Transverse colon (tissue), 4 donors: ENCODE measurements around the gene NDC80. TPM values are rescaled to one million over a fixed set of nuclear protein-coding genes. Genes with fewer than 3 reads are reported as not detected.
"Not testable (repeated sequence)": the region's sequence is repeated elsewhere in the genome, so short reads cannot be mapped to it uniquely, and the experiment has no call there.

ENCODE experiments used
- DNase-seq: peaks from one replicate; pipeline ENCODE4 v3.0.0-alpha.2; 2019
- H3K27ac ChIP-seq, 4 donors: fragments of 200-600 bp; sonication (generic); 2 replicates each; pipeline ENCODE4 v1.5.1; 2016 to 2018; ENCODE audit warnings: inconsistent platforms in 4 of 4
- H3K27me3 ChIP-seq: fragments of 200-600 bp; sonication (generic); 2 replicates; pipeline ENCODE4 v1.5.1; 2017; ENCODE audit warnings: inconsistent platforms
- H3K36me3 ChIP-seq, 4 donors: fragments of 200-600 bp; sonication (generic); 2 replicates each; pipeline ENCODE4 v1.5.1; 2017 to 2019; ENCODE audit warnings: inconsistent platforms in 4 of 4
- H3K4me1 ChIP-seq, 4 donors: fragments of 200-600 bp; sonication (generic); 2 replicates each; pipeline ENCODE4 v1.5.1; 2017 to 2020; ENCODE audit warnings: inconsistent platforms in 4 of 4
- H3K4me3 ChIP-seq, 4 donors: fragments of 200-600 bp; sonication (generic); 1 replicate in 1 of 4; 2 replicates in 3 of 4; pipeline versions ENCODE4 v1.5.1 to v1.6.1; 2017 to 2019; ENCODE audit warnings: inconsistent platforms in 4 of 4
- H3K9me3 ChIP-seq, 2 donors: fragments of 200-600 bp; sonication (generic); 2 replicates each; pipeline ENCODE4 v1.5.1; 2017 to 2019; ENCODE audit warnings: inconsistent platforms in 2 of 2
- EP300 ChIP-seq: sonication (generic); formaldehyde crosslinking; IDR thresholded peaks from one replicate; pipeline ENCODE4 v1.6.1; 2017; ENCODE audit warnings: antibody characterized with exemption, low read depth
- POLR2A ChIP-seq: fragments of 450-650 bp; IDR thresholded peaks from one replicate; pipeline ENCODE4 v1.6.1; 2016; ENCODE audit warnings: antibody characterized with exemption, mild to moderate bottlenecking, moderate library complexity
- POLR2AphosphoS5 ChIP-seq, 3 donors: sonication (generic); formaldehyde crosslinking; IDR thresholded peaks; one replicate each; pipeline ENCODE4 v1.6.1; 2016; ENCODE audit warnings: antibody characterized with exemption in 3 of 3
- whole genome bisulfite sequencing, 2 donors: methylation state at CpG; one replicate each; pipeline ENCODE4 v1.1.5; 2018; ENCODE audit warnings: low coverage in 1 of 2; 5-methylcytosine and 5-hydroxymethylcytosine counted together
- in situ Hi-C, 4 donors: fragments of 200-750 bp; cut with MboI; loops; one replicate each; pipeline versions ENCODE4 v1.15.0 to v1.15.1; 2017; ENCODE audit warnings: low sequenced_read_pairs in 3 of 4, low pct_ligation_motif_present in 1 of 4, low pct_unique_long_range_greater_than_20kb in 1 of 4
- intact Hi-C: fragments of 100-400 bp; cut with DNase I; formaldehyde crosslinking; loops from one replicate; pipeline ENCODE4 v1.15.1; 2023; ENCODE audit warnings: low total_unique reads
- total RNA-seq, 4 donors: library from RNA; depleted of rRNA; stranded (reverse); fragments of >200 nt; gene quantifications; one replicate each; pipeline ENCODE4 v1.1.0, GENCODE V29; 2016
- TF ChIP-seq, protein P1 (sequence below), 5 experiments: fragments of 200-600 bp in 3 of 5; fragments of 450-650 bp in 2 of 5; sonication (generic) in 3 of 5; IDR thresholded peaks; 1 replicate in 2 of 5; 2 replicates in 3 of 5; pipeline ENCODE4 v1.5.1; 2016 to 2017; ENCODE audit warnings: antibody characterized with exemption in 5 of 5, inconsistent platforms in 3 of 5, mild to moderate bottlenecking in 2 of 5, moderate library complexity in 1 of 5

Gene NDC80
- total RNA-seq, result 1 to 10 TPM in 2 of 4 donors, under 1 TPM in 1, not detected in 1; 0.96 to 1.9 (median 1.6) TPM

DNA sequence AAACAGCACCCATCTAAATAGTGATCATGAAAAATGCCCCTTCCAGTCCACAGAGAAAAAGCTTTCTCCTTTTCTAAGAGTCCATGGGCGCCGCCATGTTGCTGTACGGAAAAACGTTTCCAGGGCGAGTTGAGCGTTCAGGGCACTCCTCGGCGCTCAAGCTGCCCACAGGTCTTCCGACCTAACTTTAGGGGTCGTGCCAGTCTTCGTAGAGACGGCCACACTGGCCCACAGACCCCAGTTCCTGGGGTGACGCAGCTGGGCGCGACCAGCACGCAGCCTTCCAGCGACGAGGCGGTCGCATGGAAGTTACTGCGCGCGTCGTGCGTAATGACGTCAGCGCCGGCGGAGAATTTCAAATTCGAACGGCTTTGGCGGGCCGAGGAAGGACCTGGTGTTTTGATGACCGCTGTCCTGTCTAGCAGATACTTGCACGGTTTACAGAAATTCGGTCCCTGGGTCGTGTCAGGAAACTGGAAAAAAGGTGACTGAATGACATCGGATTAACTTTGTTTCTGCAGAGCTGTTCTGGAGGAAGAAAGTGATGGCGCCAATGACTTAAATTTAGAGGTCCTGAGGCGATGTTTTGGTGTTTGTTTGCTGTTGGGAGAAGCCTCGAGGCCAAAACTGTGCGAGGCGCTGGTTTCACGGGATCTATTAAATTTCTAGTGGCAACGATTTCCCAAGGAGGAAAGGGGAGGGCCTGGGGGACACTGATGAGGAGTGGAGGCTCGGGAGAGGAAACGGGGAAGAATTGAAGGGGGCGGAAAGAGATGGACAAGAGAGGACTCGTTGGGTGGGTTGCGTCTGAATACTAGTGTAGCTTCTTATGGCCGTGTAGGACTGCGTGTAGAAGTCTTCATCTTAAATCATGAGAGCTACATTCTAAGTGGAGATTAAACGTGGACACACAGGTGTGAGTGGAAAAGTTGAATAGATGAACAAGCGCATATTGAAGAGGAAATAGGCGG lies at the start of gene NDC80, which contains the start of gene METTL4:
Gene NDC80 (plus strand): TSS at position 358 of the 971 bp plus-strand sequence. CDS start 1,429 bp downstream, outside the sequence.
Gene METTL4 (minus strand): TSS at position 306 of the 971 bp plus-strand sequence. CDS start 4,289 bp downstream, outside the sequence.
- Histone ChIP-seq H3K9me3 (no peaks in the 10 kb centered on the region), H3K27me3 (no peaks in the 10 kb centered on the region), H3K27ac (peak within 1 kb of the TSS; percentile 89 to 97 (median 92)), H3K4me3 (peak within 1 kb of the TSS; percentile 41 to 74 (median 62)), H3K4me1 (peaks cover 8 to 39% (median 15%) of the 10 kb centered on the region in 4 donors), H3K36me3 (peaks cover 0 to 1% (median 0%) of the 10 kb centered on the region in 4 donors)
- in situ Hi-C loops, result loop anchor here in 2 of 4 donors (10.0 to 25.0 kb wide), 2 partner anchors 83 to 1709 kb away; partner anchors contain the start of gene SMCHD1 (in 1 of the 2)
- intact Hi-C loops, result loop anchor here (10.0 kb wide), 1 partner anchor 83 kb away; the partner anchor contains the start of gene SMCHD1
- peak; percentile 59 to 92 (median 86) for TF ChIP-seq POLR2AphosphoS5 (IDR thresholded peaks at IDR 0.05)
- no peak for TF ChIP-seq EP300
- TF ChIP-seq POLR2A, result peak; percentile 70
- DNase-seq, result peak; percentile 89
- WGBS, 2 donors, result 0% methylated on average over 13 to 55 of the region's 55 CpGs

DNA sequence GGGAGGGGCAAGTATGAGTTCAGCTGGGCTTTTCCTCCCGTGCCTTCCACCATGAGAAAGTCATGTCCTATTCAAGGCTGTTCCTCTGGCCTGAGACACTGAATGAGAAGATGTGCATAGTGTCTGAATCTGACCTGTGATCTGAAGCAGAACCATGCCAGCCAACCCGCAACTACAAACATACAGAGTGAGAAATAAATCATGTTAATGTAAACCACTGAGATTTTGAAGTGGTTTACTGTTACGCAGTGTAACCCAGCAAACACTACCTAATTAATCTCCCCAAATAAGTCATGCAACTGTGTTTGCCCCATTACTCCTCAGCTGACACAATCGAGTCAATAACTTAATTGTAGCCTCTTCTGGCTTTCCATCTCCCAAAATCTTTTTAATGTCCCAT lies 49.2 kb upstream of the NDC80 start:
- H3K4me1 ChIP-seq, result no peaks in the 10 kb centered on the region
- H3K9me3 ChIP-seq, result no peaks in the 10 kb centered on the region
- no peak overlapping the region for H3K27ac ChIP-seq
- in situ Hi-C loops (loop anchor here in 1 of 4 donors (25.0 kb wide), 1 partner anchor 410 kb away; no protein-coding TSS in a partner anchor), intact Hi-C loops (no loop called here)
- no peak for DNase-seq
- H3K27me3 ChIP-seq, result no peaks in the 10 kb centered on the region
- no peak for TF ChIP-seq POLR2A
- TF ChIP-seq EP300, result no peak
- TF ChIP-seq POLR2AphosphoS5 (IDR thresholded peaks at IDR 0.05), result no peak
- TF ChIP-seq, protein P1, sequence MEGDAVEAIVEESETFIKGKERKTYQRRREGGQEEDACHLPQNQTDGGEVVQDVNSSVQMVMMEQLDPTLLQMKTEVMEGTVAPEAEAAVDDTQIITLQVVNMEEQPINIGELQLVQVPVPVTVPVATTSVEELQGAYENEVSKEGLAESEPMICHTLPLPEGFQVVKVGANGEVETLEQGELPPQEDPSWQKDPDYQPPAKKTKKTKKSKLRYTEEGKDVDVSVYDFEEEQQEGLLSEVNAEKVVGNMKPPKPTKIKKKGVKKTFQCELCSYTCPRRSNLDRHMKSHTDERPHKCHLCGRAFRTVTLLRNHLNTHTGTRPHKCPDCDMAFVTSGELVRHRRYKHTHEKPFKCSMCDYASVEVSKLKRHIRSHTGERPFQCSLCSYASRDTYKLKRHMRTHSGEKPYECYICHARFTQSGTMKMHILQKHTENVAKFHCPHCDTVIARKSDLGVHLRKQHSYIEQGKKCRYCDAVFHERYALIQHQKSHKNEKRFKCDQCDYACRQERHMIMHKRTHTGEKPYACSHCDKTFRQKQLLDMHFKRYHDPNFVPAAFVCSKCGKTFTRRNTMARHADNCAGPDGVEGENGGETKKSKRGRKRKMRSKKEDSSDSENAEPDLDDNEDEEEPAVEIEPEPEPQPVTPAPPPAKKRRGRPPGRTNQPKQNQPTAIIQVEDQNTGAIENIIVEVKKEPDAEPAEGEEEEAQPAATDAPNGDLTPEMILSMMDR (IDR thresholded peaks at IDR 0.05), result no peak
- WGBS, 2 donors, result 54 to 71% methylated on average over 4 of the region's 4 CpGs
- H3K4me3 ChIP-seq, result no peak overlapping the region
- H3K36me3 ChIP-seq, result no peaks in the 10 kb centered on the region

DNA sequence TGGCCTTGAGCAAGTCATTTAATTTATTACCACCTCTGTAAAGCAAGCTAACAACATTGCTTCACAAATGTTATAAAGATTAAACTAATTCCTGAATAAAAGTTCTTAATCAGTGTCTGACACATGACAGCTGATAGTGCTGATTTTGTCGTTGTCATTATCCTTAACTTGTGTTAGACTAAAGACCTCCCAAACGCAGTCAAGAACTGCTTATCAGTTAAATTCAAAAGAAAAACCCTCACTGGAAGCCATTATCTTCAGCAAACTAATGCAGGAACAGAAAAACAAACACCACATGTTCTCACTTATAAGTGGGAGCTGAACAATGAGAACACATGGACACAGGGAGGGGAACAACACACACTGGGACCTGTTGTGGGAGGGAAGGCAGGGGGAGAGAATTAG lies 46.6 kb upstream of the NDC80 start:
- H3K9me3 ChIP-seq, intact Hi-C loops, H3K4me3 ChIP-seq, H3K27me3 ChIP-seq, H3K36me3 ChIP-seq, H3K4me1 ChIP-seq, H3K27ac ChIP-seq, DNase-seq: not testable (repeated sequence)
- 26 to 37% methylated on average over 2 of the region's 2 CpGs for WGBS, 2 donors
- in situ Hi-C loops, result loop anchor here in 2 of 4 donors (25.0 kb wide), 4 partner anchors 187 to 1662 kb away; no protein-coding TSS in a partner anchor

DNA sequence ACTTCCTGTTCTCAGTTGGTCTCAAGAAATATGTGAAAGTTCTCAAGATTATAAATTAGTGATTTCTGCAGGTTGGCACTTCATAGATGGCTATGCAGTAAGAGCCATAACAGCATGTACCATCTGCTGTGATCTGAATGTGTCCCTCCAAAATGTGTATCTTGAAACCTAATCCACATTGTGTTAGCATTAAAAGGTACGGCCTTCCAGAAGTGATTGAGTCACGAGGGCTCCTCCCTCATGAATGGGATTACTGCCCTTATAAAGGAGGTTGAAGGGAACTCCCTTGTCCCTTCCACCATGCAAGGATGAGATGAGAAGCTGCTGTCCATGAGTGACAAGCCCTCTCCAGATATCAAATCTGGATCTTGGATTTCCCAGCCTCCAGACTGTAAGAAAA lies 45.0 kb upstream of the NDC80 start:
- no peaks in the 10 kb centered on the region for H3K27me3 ChIP-seq
- in situ Hi-C loops, result loop anchor here in 2 of 4 donors (25.0 kb wide), 4 partner anchors 189 to 1664 kb away; no protein-coding TSS in a partner anchor
- WGBS, 2 donors, result 20 to 48% methylated on average over 1 to 2 of the region's 2 CpGs

More for the DNA sequence above, 45.0 kb upstream of the NDC80 start:
- DNase-seq, result no peak
- TF ChIP-seq, protein P1 (IDR thresholded peaks at IDR 0.05), result no peak
- no peak for TF ChIP-seq EP300
- TF ChIP-seq POLR2A, result no peak
- TF ChIP-seq POLR2AphosphoS5 (IDR thresholded peaks at IDR 0.05), result no peak
- H3K9me3 ChIP-seq, result no peaks in the 10 kb centered on the region
- intact Hi-C loops, result no loop called here
- H3K4me3 ChIP-seq, result no peak overlapping the region
- no peaks in the 10 kb centered on the region for H3K4me1 ChIP-seq
- no peaks in the 10 kb centered on the region for H3K36me3 ChIP-seq
- no peak overlapping the region for H3K27ac ChIP-seq
